Spinal cord (tissue), 10 donors: Measurements from ENCODE around the gene PSMB3. TPM values are rescaled to one million over a fixed set of nuclear protein-coding genes. Genes with fewer than 3 reads are reported as not detected.

ENCODE experiments used
- DNase-seq, 6 donors: peaks; one replicate each; pipeline versions ENCODE4 v3.0.0 to v3.0.0-alpha.2; 2013 to 2015; ENCODE audit warnings: low spot score in 6 of 6, low read depth in 4 of 6
- H3K27ac ChIP-seq: one replicate; pipeline ENCODE4 v1.5.1; 2013; ENCODE audit warnings: low read depth, low read length, control low read depth
- H3K27me3 ChIP-seq: one replicate; pipeline ENCODE4 v1.6.1; 2013; ENCODE audit warnings: low read length; ENCODE audit not compliant: control insufficient read depth, insufficient read depth
- H3K36me3 ChIP-seq: one replicate; pipeline ENCODE4 v1.6.1; 2013; ENCODE audit warnings: low read length; ENCODE audit not compliant: control insufficient read depth, insufficient read depth
- H3K4me1 ChIP-seq: one replicate; pipeline ENCODE4 v1.6.1; 2013; ENCODE audit warnings: low read length; ENCODE audit not compliant: control insufficient read depth, insufficient read depth
- H3K4me3 ChIP-seq: one replicate; pipeline ENCODE4 v1.5.1; 2013; ENCODE audit warnings: low read depth, low read length, control low read depth
- H3K9me3 ChIP-seq: one replicate; pipeline ENCODE4 v1.6.1; 2013; ENCODE audit warnings: low read length; ENCODE audit not compliant: control insufficient read depth, insufficient read depth
- WGBS: methylation state at CpG from one replicate; pipeline ENCODE4 v1.1.5; 2013; ENCODE audit warnings: missing lambda C conversion rate; ENCODE audit not compliant: insufficient coverage; 5-methylcytosine and 5-hydroxymethylcytosine counted together
- polyA plus RNA-seq, 2 donors: library from polyadenylated mRNA; unstranded; fragments of 120-200 nt; gene quantifications; one replicate each; pipeline ENCODE4 v1.2.1, GENCODE V29; 2013; ENCODE audit not compliant: insufficient read length in 2 of 2
- total RNA-seq, 2 donors: library from RNA; depleted of rRNA in 1 of 2; stranded (reverse); fragments of 120-200 nt in 1 of 2; fragments of >200 nt in 1 of 2; gene quantifications; one replicate each; pipeline versions ENCODE4 v1.2.3 to v1.2.4, GENCODE V29; 2013 to 2014
- donor health status: healthy.

Gene PSMB3
- total and polyA plus RNA-seq, 4 donors: 120 to 241 (median 136) TPM

DNA sequence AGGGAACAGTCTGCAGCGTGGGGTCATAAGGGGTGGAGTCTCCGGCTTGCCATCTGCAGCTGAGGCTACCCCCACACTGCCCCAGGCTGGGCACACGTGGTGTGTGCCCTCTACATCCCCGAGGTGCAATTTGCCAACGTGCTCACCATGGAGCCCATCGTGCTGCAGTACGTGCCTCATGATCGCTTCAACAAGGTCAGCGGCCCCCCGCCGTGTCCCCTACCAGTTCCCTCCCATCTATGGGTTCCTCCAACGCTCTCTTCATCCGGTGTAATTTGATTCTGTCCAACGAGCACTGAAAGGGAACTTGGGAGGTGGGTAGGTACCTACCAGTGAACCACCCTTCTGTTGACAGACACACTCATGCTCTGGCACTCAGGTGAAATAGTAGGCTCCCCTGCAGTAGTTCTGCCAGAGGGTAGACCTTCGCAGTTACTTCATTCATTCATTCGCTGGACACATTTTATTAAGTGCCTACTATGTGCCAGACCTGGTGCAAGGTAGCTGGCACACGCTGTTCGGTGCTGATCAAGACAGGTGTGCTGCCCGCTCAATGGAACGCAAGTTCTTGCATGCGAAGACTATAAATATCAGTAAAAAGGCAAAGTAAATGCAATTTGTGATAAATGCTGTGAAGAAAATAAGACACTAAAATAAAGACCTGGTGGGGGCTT is 44.7 kb upstream of the PSMB3 start:
- Histone ChIP-seq H3K4me1 (peaks cover 41% of the 10 kb centered on the region), H3K27me3 (peaks cover 14% of the 10 kb centered on the region), H3K9me3 (no peaks in the 10 kb centered on the region), H3K36me3 (peaks cover 50% of the 10 kb centered on the region), H3K27ac (no peak overlapping the region), H3K4me3 (no peak overlapping the region)
- WGBS: 78% methylated on average over 13 of the region's 21 CpGs
- DNase-seq: no peak

DNA sequence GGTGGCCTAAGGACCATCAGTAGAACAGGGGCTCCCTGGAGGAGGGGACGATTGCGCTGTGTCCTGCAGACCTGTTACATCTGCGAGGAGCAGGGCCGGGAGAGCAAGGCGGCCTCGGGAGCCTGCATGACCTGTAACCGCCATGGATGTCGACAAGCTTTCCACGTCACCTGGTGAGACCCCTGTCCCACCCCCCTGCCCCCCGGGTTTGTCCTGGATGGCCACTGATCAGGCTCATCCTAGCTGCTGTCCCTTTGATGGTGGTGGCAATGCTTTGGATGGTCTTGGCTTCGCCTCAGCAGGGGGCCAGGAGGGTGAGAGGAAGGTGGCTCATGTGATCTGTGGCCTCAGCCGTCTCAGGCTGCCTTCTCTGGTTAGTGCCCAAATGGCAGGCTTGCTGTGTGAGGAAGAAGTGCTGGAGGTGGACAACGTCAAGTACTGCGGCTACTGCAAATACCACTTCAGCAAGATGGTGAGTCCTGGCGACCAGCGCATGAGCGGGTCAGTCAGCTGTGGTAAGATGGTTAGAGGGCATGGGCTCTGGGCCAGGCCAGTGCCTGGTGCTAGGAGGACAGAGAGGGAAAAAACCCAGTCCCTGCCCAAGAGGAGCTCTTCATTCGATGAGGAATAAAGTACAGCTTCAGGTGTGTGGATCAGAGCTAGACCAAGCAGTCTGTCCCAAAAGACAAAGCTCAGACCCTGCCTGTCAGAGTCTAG is 43.3 kb upstream of the PSMB3 start:
- Histone ChIP-seq H3K4me1 (peaks cover 26% of the 10 kb centered on the region), H3K27ac (no peak overlapping the region), H3K4me3 (no peak overlapping the region), H3K27me3 (no peaks in the 10 kb centered on the region), H3K9me3 (no peaks in the 10 kb centered on the region), H3K36me3 (peaks cover 65% of the 10 kb centered on the region)
- DNase-seq: no peak
- 89% methylated on average over 17 of the region's 18 CpGs for WGBS

DNA sequence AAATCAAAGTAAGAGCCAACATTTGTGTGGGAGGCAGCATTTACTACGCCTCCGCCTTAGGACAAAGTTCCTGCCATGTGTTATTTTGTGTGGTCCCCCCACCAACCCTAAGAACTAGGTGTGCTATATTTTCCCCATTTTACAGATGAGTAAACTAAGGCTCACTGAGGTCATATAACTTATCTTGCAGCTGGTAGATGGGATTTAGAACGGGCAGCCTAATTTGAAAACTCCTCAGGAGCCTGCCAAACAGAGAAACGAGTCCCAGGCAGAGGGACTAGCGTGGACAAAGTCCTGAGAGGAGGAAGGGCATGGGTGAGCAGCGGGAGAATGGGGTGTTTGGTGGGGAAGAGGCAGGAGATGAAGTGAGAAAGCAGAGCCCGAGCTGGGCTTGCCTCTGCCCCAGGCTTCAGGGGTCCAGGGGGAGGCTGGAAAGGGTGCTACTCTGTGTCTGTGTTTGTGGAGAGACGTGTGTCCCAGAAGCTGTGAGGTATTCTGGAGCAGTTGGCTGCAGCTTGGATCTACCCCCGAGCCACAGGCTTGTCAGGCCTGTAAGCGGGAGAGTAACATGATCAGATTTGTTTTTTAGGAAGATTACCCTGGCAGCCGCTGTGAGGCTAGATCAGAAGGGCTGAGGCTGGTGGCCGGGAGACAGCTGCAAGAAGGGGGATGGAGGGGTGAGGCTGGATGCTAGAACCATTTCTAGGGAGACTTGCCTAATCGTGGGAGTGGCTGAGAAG is 42.5 kb upstream of the PSMB3 start:
- no peak overlapping the region for H3K27ac ChIP-seq
- H3K27me3 ChIP-seq: no peaks in the 10 kb centered on the region
- H3K36me3 ChIP-seq: peaks cover 71% of the 10 kb centered on the region
- WGBS: 70% methylated on average over 11 of the region's 13 CpGs
- H3K4me1 ChIP-seq: peaks cover 20% of the 10 kb centered on the region
- H3K9me3 ChIP-seq: no peaks in the 10 kb centered on the region
- no peak for DNase-seq
- no peak overlapping the region for H3K4me3 ChIP-seq

DNA sequence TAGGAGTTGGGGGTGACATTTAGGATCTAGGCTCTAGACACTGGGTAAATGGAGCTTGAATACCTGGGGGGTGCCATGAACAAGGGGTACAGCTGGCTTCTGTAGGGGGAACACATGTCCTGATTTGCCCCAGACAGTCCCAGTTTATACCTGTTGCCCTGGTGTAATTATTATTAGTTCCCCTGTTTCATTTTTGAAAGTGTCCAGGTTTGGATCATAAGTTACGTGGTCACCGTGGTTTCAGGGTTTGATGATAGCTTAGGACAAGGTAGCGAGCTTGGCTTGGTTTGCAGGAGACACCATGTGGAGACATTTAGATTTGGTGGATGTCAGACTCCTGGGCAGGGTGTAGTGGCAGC is 42.0 kb upstream of the PSMB3 start:
- H3K27me3 ChIP-seq: no peaks in the 10 kb centered on the region
- DNase-seq: no peak
- WGBS: 94% methylated on average over 3 of the region's 3 CpGs
- H3K27ac ChIP-seq: no peak overlapping the region
- no peaks in the 10 kb centered on the region for H3K9me3 ChIP-seq
- H3K36me3 ChIP-seq: peaks cover 77% of the 10 kb centered on the region
- H3K4me1 ChIP-seq: peaks cover 20% of the 10 kb centered on the region
- no peak overlapping the region for H3K4me3 ChIP-seq

DNA sequence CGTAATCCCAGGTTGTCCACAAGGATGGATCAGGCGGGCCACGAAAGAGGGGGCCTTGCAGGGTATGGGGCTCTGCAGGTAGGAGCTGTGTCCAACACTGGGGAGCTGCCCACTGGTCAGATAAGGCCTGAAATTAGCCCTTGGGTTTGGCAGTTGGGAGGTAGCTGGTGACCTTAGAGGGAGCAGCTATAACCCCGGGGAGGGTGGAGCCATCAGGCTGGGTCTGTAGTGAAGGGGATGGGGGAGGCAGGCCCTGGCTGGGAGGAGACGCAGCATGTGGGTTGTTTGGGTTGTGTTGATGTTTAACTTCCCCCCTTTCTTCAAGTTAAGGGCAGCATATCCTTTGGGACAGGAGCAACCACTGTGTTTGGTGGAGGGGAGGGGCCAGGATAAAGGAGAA is 41.6 kb upstream of the PSMB3 start:
- Histone ChIP-seq H3K4me1 (peaks cover 18% of the 10 kb centered on the region), H3K27ac (no peak overlapping the region)

DNA sequence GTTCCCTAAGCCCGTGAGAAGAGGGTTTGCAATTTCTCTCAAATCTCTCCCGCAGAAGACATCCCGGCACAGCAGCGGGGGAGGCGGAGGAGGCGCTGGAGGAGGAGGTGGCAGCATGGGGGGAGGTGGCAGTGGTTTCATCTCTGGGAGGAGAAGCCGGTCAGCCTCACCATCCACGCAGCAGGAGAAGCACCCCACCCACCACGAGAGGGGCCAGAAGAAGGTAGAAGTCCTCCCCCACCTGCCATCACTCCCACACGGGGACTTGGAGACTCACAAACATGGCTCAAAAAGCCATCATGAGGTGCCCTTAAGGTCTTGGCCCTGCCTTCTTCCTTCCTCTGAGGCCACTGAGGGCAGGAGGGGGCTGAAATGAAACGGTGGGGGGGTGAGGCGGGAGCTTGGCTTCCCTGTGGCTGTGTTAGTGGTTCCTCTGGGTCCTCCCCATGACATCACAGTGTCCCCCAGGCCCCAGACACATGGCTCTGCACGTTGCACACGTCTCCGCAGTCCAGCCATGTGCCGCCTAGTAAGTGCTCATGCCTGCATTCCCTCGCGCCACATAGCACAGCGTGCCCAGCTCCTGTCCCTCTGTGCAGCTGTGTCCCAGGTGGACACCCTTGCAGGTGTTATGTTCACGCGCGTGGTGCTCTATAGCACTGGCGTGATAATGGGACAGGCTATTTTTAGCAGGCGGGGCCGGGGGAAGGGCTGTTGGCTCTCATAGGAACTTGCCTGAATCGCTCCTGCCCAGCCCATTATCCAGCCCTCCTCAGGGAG is 40.6 kb upstream of the PSMB3 start:
- H3K4me1 ChIP-seq: peaks cover 8% of the 10 kb centered on the region
- DNase-seq: no peak
- peaks cover 91% of the 10 kb centered on the region for H3K36me3 ChIP-seq
- no peak overlapping the region for H3K4me3 ChIP-seq
- H3K27me3 ChIP-seq: no peaks in the 10 kb centered on the region
- no peaks in the 10 kb centered on the region for H3K9me3 ChIP-seq
- 80% methylated on average over 22 of the region's 26 CpGs for WGBS
- H3K27ac ChIP-seq: no peak overlapping the region

More for the DNA sequence above, 41.6 kb upstream of the PSMB3 start:
- 58% methylated on average over 4 of the region's 5 CpGs for WGBS
- Histone ChIP-seq H3K36me3 (peaks cover 81% of the 10 kb centered on the region), H3K9me3 (no peaks in the 10 kb centered on the region), H3K4me3 (no peak overlapping the region), H3K27me3 (no peaks in the 10 kb centered on the region)
- DNase-seq: no peak

DNA sequence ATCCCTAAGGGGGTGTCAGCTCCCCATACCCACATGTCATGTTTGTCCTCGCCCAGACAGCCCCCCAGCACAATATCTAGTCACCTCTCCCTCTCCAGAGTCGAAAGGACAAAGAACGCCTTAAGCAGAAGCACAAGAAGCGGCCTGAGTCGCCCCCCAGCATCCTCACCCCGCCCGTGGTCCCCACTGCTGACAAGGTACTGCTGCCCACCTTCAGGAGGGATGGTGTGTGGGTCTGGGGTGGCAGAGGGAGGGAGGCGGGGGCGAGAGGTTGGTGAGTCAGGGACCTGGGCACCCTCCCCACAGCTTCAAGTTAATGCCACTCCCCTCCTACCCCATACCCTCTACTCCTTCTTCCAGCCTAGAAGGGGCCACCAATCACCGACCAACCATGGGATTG is 39.9 kb upstream of the PSMB3 start:
- no peaks in the 10 kb centered on the region for H3K9me3 ChIP-seq
- H3K4me3 ChIP-seq: no peak overlapping the region
- H3K27ac ChIP-seq: no peak overlapping the region
- DNase-seq: no peak
- H3K27me3 ChIP-seq: no peaks in the 10 kb centered on the region
- peaks cover 91% of the 10 kb centered on the region for H3K36me3 ChIP-seq
- WGBS: 90% methylated on average over 2 of the region's 10 CpGs
- peaks cover 2% of the 10 kb centered on the region for H3K4me1 ChIP-seq

DNA sequence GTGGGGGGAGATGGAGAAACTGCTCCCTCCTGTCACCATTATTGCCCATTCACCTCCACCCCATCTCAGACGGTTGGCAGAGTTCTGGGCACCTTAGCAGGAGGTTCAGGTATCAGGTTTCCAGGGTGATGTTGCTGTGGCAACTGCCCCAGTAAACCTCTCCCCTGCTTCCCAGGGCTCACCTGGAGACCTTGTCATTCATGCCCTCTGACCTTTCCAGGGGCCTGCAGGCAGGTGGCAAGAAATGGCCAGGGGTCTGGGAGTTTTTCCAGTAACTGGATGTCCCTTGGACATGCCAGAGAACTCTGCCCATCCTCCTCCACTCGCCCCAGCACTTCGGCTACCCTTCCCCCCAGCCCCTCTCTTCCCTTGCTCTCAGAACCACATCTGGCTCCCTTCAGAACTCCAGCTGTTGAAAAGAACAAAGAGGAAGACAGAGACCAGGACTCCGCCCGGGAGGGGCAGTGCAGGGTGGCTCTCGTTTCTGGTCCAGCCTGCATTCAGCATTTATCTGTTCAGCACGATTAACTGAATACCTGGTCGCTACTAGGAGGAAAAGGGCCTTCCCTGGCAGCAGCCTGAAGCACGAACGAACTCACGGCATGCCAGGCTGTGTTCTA is 39.0 kb upstream of the PSMB3 start:
- peaks cover 94% of the 10 kb centered on the region for H3K36me3 ChIP-seq
- DNase-seq: no peak
- no peaks in the 10 kb centered on the region for H3K4me1 ChIP-seq
- H3K9me3 ChIP-seq: no peaks in the 10 kb centered on the region
- no peak overlapping the region for H3K4me3 ChIP-seq
- no peak overlapping the region for H3K27ac ChIP-seq
- 71% methylated on average over 7 of the region's 11 CpGs for WGBS
- H3K27me3 ChIP-seq: no peaks in the 10 kb centered on the region
